HG03469 (cell line): Measurements from ENCODE around the gene NIBAN1.
"Not testable (repeated sequence)": the region's sequence is repeated elsewhere in the genome, so short reads cannot be mapped to it uniquely, and the experiment has no call there.

Source experiments
- ATAC-seq: cut with Tn5 transposase; IDR thresholded peaks from one replicate; pipeline ENCODE4 v1.9.1; 2021; ENCODE audit warnings: mild to moderate bottlenecking, moderate library complexity, moderate number of reproducible peaks; ENCODE audit not compliant: unreplicated experiment

NIBAN1 gene

GRCh38 chr1:184974837-184975115, 468 bp upstream of the NIBAN1 start:
- ATAC-seq = no peak

DNA sequence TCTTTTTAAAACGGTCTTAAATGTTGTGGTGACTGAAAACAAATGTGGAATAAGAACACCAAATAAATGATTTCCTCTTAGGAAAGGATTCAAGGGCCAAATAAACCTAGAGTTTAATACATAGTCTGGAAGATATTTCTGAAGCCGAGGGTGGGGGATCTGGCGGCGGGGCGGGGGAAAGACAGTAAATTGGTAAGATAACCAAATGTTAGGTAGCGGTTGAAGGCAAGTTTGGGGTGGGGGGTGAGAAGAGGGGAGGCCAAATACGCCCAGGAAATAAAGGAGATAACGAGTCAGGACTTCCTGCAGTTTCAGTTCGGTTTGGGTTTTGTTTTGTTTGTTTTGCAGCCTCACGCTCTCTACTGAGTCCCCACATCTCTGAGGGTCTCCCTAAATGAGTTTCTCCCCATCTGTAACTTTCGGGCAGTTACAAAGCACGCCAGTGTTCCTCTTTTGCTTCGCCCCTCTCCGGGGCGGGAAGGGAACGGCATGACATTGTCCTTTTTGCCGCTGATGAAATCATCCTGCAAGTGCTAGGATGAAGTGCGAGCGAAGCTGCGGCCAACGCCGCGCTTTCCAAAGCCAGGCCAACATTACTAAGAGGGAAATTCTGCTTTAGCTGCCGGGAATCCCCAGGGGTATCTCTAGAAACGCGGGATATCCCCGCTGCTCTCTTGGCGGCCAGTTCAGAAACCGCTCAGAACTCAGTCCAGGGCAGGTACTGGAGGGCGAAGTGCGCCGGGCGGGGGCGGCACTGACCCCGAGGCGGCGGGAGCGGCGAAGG, 844 bp downstream of the NIBAN1 start:
- ATAC-seq = peak; percentile 29

DNA sequence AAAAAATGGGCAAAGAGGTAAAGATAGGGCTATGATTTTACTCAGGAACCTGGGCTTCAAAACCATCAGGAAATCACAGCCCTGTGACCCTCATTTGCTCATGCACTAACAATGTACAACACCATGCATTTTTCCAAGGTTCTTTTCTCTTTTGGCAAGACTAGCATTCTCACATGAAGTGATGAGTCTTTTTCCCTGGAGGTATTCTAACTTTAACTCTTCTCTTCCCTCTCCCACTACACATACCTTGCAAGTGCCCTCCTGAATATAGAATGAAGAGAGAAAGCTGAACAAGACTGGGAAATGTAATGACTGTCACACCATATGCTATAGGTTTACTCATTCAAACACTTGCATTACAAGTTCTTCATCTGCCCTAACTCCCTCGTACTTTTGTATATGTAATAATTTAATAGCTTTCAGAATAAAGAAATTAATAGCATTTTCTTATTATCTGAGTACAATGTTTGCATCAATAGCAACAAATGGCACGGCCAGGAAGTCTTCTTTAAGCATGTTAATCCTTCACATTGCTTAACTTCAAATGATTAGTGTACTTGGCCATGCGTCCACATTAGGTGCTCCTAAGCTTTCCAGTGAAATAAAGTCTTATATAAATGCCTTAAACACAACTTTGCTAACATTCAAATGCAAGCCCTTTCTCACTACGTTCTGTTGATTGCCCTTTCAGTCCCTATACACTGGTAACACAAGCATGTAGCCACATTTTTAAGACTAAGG, 1.8 kb downstream of the NIBAN1 start:
- no peak for ATAC-seq

- no peak for ATAC-seq
Measured at GRCh38 chr1:184971522-184972265, 2.6 kb downstream of the NIBAN1 start.

GRCh38 chr1:184970691-184971161, 3.6 kb downstream of the NIBAN1 start:
- ATAC-seq = no peak

DNA sequence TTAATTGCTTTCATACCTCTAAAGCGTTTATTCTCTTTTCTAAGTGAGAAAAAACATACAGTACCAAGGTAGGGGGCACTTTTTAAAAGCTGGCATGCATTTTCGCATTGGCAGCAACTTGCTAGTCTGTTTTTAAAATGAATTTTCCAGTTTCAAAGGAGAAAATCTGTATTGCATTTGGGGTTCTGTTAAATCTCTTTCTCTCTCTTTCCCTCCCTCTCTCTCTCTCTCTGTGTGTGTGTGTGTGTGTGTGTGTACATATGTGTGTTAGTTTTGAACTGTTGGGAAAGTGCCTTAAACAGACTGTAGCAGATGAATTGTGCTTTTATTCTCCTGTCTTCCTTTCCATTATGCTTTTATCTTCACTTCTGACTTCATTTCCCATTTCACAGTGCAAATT, 7.3 kb downstream of the NIBAN1 start:
- ATAC-seq = no peak

GRCh38 chr1:184965944-184966860, 8.1 kb downstream of the NIBAN1 start:
- no peak for ATAC-seq

DNA sequence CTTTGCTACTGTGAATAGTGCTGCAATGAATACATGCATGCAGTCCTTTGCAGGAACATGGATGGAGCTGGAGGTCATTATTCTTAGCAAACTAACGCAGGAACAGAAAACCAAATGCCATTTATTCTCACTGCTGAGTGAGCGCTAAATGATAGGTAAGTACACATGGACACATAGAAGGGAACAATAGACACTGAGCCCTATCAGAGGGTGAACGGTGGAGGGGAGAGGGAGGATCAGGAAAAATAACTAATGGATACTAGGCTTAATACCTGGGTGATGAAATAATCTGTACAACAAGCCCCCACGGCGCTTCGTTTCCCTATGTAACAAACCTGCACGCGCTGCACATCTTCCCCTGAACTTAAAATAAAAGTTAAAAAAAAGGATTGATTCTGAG, 8.9 kb downstream of the NIBAN1 start:
- no peak for ATAC-seq

DNA sequence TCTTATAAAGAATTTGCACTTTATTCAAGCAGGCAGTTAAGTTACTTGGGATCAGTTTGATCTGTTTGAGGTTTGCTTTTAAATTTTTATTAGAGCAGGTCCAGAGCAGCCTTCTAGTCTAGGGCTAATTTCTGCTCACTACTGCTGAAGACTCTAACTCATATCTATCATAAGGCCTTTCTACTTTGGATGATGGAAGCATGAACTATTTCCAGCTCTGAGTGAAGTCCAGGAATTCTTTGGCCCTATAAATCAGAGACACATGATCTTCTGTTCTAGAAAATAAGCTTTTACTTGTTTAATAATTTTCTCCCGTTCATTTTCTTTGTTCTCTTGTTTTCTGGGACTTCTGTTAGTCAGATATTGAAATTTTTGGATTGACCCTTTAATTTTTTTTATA, 14.7 kb downstream of the NIBAN1 start:
- ATAC-seq = no peak

DNA sequence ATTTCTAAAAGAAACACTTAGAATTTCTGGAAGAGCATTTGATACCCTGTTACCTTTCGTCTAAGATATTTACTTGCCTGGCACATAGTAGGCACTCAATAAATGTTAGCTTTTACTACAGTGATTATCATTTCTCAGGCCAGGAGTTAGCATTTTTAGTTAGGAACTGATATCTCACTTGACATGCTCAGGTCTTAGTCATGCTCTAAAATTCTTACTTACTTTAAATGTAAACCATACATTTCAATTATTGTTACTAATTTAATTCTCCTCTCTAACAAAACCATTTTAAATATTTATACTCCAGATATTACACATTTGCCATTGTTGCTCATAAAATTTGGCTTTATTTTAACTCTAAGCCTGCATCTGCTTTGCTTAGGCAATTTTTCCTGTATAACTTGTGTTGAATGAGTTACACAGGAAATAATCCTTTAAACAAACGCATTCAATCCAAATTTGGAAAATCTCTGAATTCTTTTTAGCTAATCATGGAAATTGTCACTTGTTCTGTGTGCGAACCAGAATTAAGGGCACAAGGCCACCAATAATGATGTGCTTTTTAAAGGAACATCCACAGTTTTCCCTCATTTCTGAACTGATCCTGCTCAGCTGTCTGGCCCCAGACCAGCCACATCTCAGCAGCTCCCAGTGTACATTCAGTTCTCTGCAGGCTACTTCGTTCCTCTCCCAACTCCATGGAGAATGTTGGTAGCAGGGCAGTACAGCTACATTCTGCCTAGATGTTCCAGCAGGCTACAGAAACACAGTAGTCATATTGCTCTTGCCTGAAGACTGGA, 15.6 kb downstream of the NIBAN1 start:
- ATAC-seq = no peak

GRCh38 chr1:184957901-184958300, 16.4 kb downstream of the NIBAN1 start:
- ATAC-seq = not testable (repeated sequence)

DNA sequence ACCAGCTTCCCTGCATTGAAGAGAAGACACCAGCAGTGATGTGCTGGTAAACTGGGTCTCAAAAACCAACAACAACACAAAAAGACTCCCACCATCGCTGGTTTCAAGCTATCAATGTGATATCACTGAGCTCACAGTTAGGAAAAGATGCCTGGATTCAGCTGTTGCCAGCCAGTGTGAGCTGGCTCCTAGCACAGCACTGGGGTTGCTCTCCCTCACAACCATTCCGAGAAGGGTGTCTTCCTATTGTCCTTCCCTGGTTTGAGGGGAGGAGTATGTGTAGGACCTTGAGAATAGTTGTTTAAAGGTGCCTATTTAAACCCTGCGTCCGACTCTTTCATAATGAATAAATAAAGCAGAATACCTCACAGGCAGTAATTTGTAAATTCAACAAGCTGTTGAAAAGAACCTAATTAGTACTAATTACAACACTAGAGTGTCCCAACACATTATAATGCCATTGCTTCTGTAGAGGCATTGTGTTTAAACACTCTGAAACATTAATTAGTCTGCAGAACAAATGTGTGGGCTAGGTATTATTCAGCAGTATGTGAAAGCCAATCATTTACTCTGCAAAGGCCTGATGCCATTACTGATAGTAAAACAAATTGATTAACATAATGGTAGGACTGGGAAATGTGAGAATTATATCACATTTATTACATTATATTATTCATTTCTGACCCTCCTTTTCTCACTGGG, 17.2 kb downstream of the NIBAN1 start:
- no peak for ATAC-seq

GRCh38 chr1:184954232-184954995, 19.9 kb downstream of the NIBAN1 start:
- ATAC-seq = no peak

DNA sequence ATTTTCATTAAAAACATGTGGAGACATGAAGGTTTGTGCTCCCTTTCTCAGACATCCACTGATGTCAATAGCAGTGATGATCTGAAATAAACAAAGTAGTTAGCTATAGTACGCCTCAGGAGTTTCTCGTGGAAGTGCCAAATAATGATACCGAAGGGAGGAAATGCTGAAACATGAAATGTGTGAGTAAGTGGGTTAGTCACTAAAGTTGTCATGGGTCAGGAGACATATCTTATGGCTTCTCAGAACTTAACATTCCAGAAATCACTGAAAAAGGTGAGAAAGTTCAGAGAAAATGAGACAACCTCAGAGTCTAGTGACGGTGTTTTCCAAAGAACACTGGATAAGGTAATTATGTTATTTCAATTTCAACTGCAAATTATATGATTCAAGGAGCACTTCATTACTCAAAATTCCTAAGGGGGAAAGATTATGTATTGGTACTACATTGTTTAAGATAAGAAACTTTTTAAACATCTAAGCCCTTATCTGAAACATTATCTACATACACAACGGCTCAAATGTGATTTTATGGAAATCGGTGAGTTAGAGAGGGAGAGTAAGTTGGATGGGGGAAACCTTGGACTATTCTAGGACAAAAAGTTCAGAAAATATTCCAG, 20.6 kb downstream of the NIBAN1 start:
- ATAC-seq = no peak

GRCh38 chr1:184952428-184952827, 21.9 kb downstream of the NIBAN1 start:
- ATAC-seq = no peak

GRCh38 chr1:184951788-184952187, 22.5 kb downstream of the NIBAN1 start:
- no peak for ATAC-seq

DNA sequence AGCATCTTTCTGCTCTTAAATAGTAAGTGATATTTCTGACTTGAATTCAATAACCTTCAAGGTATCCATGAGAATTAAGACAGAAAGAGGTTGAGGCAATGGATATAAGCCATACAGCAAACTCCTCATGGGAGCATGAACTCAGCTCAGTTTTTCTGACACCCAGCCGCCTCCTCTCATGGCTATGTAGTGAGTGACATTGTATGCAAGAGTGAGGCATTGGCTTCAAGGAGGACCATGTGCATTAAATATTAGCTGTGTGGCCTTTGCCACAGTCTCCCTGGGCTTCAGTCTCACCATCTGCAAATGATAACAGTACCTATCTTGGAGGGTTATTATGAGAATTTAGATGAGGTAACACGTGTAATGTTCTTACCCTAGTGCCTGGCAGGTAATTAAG, 23.4 kb downstream of the NIBAN1 start:
- ATAC-seq = no peak

GRCh38 chr1:184950227-184950626, 24.1 kb downstream of the NIBAN1 start:
- no peak for ATAC-seq
